Measurements from ENCODE around the gene DDN.

DNA sequence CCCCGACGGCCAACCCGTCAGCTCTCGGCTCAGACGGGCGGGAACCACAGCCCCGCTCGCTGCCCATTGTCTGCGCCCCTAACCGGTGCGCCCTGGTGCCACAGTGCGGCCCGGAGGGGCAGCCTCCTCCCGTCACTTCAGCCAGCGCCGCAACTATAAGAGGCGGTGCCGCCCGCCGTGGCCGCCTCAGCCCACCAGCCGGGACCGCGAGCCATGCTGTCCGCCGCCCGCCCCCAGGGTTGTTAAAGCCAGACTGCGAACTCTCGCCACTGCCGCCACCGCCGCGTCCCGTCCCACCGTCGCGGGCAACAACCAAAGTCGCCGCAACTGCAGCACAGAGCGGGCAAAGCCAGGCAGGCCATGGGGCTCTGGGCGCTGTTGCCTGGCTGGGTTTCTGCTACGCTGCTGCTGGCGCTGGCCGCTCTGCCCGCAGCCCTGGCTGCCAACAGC, 20.9 kb downstream of the DDN start, which contains the start of gene WNT1:
- TF ChIP-seq, protein P1, sequence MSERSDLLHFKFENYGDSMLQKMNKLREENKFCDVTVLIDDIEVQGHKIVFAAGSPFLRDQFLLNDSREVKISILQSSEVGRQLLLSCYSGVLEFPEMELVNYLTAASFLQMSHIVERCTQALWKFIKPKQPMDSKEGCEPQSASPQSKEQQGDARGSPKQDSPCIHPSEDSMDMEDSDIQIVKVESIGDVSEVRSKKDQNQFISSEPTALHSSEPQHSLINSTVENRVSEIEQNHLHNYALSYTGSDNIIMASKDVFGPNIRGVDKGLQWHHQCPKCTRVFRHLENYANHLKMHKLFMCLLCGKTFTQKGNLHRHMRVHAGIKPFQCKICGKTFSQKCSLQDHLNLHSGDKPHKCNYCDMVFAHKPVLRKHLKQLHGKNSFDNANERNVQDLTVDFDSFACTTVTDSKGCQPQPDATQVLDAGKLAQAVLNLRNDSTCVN (CRISPR knock-in tag; IDR thresholded peaks at IDR 0.05): no peak
- TF ChIP-seq, protein P2, sequence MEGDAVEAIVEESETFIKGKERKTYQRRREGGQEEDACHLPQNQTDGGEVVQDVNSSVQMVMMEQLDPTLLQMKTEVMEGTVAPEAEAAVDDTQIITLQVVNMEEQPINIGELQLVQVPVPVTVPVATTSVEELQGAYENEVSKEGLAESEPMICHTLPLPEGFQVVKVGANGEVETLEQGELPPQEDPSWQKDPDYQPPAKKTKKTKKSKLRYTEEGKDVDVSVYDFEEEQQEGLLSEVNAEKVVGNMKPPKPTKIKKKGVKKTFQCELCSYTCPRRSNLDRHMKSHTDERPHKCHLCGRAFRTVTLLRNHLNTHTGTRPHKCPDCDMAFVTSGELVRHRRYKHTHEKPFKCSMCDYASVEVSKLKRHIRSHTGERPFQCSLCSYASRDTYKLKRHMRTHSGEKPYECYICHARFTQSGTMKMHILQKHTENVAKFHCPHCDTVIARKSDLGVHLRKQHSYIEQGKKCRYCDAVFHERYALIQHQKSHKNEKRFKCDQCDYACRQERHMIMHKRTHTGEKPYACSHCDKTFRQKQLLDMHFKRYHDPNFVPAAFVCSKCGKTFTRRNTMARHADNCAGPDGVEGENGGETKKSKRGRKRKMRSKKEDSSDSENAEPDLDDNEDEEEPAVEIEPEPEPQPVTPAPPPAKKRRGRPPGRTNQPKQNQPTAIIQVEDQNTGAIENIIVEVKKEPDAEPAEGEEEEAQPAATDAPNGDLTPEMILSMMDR (IDR thresholded peaks at IDR 0.05 in 2 of 3, conservative IDR thresholded peaks at IDR 0.05 in 1 of 3; ENCODE audit: insufficient read depth in 2 of 3, low read depth in 1 of 3, low read length in 3 of 3): no peak
- TF ChIP-seq, protein P3, sequence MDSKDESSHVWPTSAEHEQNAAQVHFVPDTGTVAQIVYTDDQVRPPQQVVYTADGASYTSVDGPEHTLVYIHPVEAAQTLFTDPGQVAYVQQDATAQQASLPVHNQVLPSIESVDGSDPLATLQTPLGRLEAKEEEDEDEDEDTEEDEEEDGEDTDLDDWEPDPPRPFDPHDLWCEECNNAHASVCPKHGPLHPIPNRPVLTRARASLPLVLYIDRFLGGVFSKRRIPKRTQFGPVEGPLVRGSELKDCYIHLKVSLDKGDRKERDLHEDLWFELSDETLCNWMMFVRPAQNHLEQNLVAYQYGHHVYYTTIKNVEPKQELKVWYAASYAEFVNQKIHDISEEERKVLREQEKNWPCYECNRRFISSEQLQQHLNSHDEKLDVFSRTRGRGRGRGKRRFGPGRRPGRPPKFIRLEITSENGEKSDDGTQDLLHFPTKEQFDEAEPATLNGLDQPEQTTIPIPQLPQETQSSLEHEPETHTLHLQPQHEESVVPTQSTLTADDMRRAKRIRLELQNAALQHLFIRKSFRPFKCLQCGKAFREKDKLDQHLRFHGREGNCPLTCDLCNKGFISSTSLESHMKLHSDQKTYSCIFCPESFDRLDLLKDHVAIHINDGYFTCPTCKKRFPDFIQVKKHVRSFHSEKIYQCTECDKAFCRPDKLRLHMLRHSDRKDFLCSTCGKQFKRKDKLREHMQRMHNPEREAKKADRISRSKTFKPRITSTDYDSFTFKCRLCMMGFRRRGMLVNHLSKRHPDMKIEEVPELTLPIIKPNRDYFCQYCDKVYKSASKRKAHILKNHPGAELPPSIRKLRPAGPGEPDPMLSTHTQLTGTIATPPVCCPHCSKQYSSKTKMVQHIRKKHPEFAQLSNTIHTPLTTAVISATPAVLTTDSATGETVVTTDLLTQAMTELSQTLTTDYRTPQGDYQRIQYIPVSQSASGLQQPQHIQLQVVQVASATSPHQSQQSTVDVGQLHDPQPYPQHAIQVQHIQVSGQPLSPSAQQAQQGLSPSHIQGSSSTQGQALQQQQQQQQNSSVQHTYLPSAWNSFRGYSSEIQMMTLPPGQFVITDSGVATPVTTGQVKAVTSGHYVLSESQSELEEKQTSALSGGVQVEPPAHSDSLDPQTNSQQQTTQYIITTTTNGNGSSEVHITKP (IDR thresholded peaks at IDR 0.05; ENCODE audit: partially characterized antibody): no peak
- TF ChIP-seq POLR2A (conservative IDR thresholded peaks at IDR 0.05) (no peak), EP300 (IDR thresholded peaks at IDR 0.05; ENCODE audit: low read length) (no peak), LARP7 (IDR thresholded peaks at IDR 0.05) (no peak), ZNF3 (CRISPR knock-in tag; IDR thresholded peaks at IDR 0.05) (no peak)

All from K562 (cell line).